Anterior cingulate cortex (tissue), 58 donors: ENCODE measurements around the gene TMPRSS13.
"Not testable (repeated sequence)": the region's sequence is repeated elsewhere in the genome, so short reads cannot be mapped to it uniquely, and the experiment has no call there.

Experiments
- DNase-seq, 58 donors: peaks; one replicate each; lab custom pipeline; 2025; lab: John Stamatoyannopoulos, UW

Gene TMPRSS13

GRCh38 chr11:117950993-117951961 is 22.1 kb upstream of the TMPRSS13 start:
- peak in 1 of 58 donors; percentile 6 for DNase-seq

GRCh38 chr11:117950301-117950700 is 21.1 kb upstream of the TMPRSS13 start:
- DNase-seq = no peak

- no peak for DNase-seq
These were observed 19.9 kb upstream of the TMPRSS13 start for GRCh38 chr11:117949062-117949461.

GRCh38 chr11:117948466-117948865 is 19.3 kb upstream of the TMPRSS13 start:
- DNase-seq = not testable (repeated sequence)

GRCh38 chr11:117947751-117948150 is 18.5 kb upstream of the TMPRSS13 start:
- DNase-seq = not testable (repeated sequence)

GRCh38 chr11:117946842-117947526 is 17.8 kb upstream of the TMPRSS13 start:
- DNase-seq = peak in 56 of 58 donors; percentile 32 to 94 (median 74)

- DNase-seq = no peak
These were observed 17.1 kb upstream of the TMPRSS13 start for GRCh38 chr11:117946156-117946841.

GRCh38 chr11:117945047-117945810 is 16.0 kb upstream of the TMPRSS13 start:
- DNase-seq = no peak

GRCh38 chr11:117944554-117944953 is 15.4 kb upstream of the TMPRSS13 start:
- DNase-seq = no peak

- DNase-seq = no peak
These were observed 12.9 kb upstream of the TMPRSS13 start for GRCh38 chr11:117941976-117942654.

- no peak for DNase-seq
These were observed 12.0 kb upstream of the TMPRSS13 start for GRCh38 chr11:117941163-117941707.

- no peak for DNase-seq
These were observed 11.5 kb upstream of the TMPRSS13 start for GRCh38 chr11:117940736-117941135.

- no peak for DNase-seq
These were observed 7.8 kb upstream of the TMPRSS13 start for GRCh38 chr11:117936973-117937372.

GRCh38 chr11:117934526-117935307 is 5.5 kb upstream of the TMPRSS13 start:
- no peak for DNase-seq

GRCh38 chr11:117933930-117934329 is 4.7 kb upstream of the TMPRSS13 start:
- no peak for DNase-seq

- DNase-seq = no peak
These were observed 4.3 kb upstream of the TMPRSS13 start for GRCh38 chr11:117933475-117933874.

GRCh38 chr11:117932947-117933346 is 3.7 kb upstream of the TMPRSS13 start:
- DNase-seq = no peak

GRCh38 chr11:117932426-117932825 is 3.2 kb upstream of the TMPRSS13 start:
- no peak for DNase-seq
